ENCODE measurements around the gene TMEM60.

DNA sequence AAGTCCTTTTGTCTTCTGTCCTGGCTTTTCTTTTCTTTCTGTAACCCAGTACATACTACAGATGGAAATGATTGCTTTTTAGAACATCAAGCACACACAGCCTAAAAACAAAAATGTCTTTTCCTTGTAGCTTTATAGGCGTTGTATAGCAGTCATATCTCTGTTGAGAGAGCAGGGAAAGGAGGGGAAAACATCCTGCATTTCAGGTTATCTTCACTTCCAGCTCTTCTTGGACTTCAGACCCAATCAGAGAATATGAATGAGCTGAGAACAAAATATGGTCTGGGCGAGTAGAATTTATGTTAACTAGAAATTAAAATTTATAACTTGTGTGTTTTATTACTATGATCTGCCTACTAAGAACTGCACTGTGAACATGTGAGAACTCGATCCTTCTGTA lies 14.7 kb downstream of the TMEM60 start:
- no peak for TF ChIP-seq POLR2AphosphoS5 (IDR thresholded peaks at IDR 0.05)
- TF ChIP-seq, protein P1, sequence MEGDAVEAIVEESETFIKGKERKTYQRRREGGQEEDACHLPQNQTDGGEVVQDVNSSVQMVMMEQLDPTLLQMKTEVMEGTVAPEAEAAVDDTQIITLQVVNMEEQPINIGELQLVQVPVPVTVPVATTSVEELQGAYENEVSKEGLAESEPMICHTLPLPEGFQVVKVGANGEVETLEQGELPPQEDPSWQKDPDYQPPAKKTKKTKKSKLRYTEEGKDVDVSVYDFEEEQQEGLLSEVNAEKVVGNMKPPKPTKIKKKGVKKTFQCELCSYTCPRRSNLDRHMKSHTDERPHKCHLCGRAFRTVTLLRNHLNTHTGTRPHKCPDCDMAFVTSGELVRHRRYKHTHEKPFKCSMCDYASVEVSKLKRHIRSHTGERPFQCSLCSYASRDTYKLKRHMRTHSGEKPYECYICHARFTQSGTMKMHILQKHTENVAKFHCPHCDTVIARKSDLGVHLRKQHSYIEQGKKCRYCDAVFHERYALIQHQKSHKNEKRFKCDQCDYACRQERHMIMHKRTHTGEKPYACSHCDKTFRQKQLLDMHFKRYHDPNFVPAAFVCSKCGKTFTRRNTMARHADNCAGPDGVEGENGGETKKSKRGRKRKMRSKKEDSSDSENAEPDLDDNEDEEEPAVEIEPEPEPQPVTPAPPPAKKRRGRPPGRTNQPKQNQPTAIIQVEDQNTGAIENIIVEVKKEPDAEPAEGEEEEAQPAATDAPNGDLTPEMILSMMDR (IDR thresholded peaks at IDR 0.05) = no peak
